ENCODE data around the gene FAM118A.

GRCh38 chr22:45302751-45303150, 7.0 kb upstream of the FAM118A start:
- TF ChIP-seq POLR2A (conservative IDR thresholded peaks at IDR 0.05) (no peak), EZH2 (IDR thresholded peaks at IDR 0.05; ENCODE audit: borderline replicate concordance, low read depth, low read length) (no peak)

Measured in K562 (cell line).